Mucosa of stomach (tissue), 1 donor: ENCODE results near the gene POU2AF1.
"Not testable (repeated sequence)": the region's sequence is repeated elsewhere in the genome, so short reads cannot be mapped to it uniquely, and the experiment has no call there.

ENCODE experiments used
- H3K27me3 ChIP-seq: one replicate; pipeline ENCODE4 v1.7.0; 2013; ENCODE audit warnings: mild to moderate bottlenecking, low read length; ENCODE audit not compliant: control insufficient read depth, insufficient read depth
- H3K36me3 ChIP-seq: one replicate; pipeline ENCODE4 v1.7.0; 2013; ENCODE audit warnings: low read length; ENCODE audit not compliant: control insufficient read depth, insufficient read depth
- H3K4me1 ChIP-seq: one replicate; pipeline ENCODE4 v1.7.0; 2013; ENCODE audit warnings: mild to moderate bottlenecking, low read length; ENCODE audit not compliant: control insufficient read depth, insufficient read depth
- H3K4me3 ChIP-seq: one replicate; pipeline ENCODE4 v1.7.0; 2013; ENCODE audit warnings: low read length
- H3K9ac ChIP-seq: one replicate; pipeline ENCODE4 v1.7.0; 2013; ENCODE audit warnings: mild to moderate bottlenecking, low read length, moderate library complexity
- H3K9me3 ChIP-seq: one replicate; pipeline ENCODE4 v1.7.0; 2013; ENCODE audit warnings: mild to moderate bottlenecking, low read length, moderate library complexity; ENCODE audit not compliant: control insufficient read depth
- donor health status: Pancreatic carcinoma.

The POU2AF1 gene

DNA sequence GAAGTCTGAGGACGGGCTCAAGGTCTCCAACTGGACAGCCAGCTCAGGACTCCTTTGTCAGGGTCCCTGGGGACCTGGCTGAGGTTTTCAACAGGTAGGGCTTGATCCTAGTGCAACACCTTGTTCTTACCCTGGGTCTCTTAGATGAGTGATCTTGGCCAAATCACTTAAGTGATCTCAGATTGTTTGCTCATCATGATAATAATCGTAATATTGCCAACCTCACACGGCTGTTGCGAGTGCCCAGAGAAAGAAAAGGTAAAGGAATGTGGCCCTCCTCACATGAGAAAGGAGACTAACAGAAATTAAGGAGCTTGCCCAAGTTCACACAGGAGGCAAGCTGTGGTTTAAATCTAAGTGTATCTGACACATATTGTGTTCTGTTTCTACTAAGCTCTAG is 52.3 kb downstream of the POU2AF1 start:
- Histone ChIP-seq H3K9me3 (no peaks in the 10 kb centered on the region), H3K4me3 (no peak overlapping the region), H3K9ac (no peak overlapping the region), H3K4me1 (peaks cover 38% of the 10 kb centered on the region), H3K27me3 (no peaks in the 10 kb centered on the region), H3K36me3 (no peaks in the 10 kb centered on the region)

DNA sequence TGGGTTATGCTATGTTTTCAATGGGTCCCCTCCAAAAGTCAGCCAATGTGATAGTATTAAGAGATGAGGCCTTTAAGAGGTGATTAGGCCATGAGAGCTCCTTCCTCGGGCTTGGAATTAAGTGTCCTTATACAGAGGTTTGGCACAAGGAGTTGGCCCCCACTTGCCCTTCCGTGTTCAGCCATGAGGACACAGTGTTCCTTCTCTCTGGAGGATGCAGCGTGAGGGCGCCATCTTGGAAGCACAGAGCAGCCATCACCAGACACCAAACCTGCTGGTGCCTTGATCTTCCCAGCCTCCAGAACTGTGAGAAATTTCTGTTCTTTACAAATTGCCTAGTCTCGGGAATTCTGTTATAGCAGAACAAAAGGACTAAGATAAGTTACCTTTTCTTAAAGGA is 53.8 kb downstream of the POU2AF1 start:
- Histone ChIP-seq H3K9ac (no peak overlapping the region), H3K27me3 (no peaks in the 10 kb centered on the region), H3K9me3 (no peaks in the 10 kb centered on the region), H3K4me1 (peaks cover 28% of the 10 kb centered on the region), H3K36me3 (no peaks in the 10 kb centered on the region), H3K4me3 (no peak overlapping the region)

DNA sequence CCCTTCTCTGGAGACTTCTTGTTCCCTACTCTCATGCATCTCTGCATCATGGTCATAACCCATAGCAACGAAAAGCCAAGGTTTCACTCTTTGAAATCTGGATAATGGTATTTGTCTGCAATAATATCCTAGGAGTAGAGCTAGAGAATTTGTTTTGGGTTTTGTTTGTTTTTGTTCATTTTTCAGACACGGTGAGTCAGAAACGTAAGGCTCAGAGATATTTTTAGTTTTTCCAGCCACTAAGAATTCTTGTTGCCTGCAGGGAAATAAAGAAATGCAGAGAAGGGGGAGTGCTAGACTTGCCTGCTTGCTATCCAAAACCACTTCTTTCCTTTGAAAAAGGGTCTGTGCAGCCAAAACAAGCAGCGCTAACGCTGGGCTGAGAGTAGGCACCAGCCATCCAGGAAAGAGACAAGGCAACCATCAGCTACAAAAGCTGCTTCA is 54.8 kb downstream of the POU2AF1 start:
- Histone ChIP-seq H3K4me3 (no peak overlapping the region), H3K27me3 (no peaks in the 10 kb centered on the region), H3K36me3 (no peaks in the 10 kb centered on the region), H3K9me3 (no peaks in the 10 kb centered on the region), H3K9ac (no peak overlapping the region), H3K4me1 (peaks cover 21% of the 10 kb centered on the region)

DNA sequence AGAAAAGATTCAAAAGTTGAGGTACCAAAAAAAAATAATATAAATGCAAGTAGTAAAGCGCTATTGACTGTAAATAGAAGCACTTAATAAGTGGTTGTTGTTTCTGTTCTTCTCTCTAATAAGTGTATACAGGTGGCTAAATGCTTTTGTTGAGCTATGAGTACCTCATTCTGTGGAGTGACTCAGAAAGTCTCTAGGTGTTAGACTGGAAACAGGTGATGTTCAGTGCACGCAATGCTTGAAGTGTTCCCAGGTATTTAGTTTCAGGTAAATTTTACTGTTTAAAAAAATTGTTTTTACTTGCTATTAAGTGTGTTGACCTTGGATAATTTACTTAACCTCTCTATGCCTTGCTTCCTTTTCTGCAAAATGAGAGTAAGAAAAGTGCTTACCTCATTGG is 56.5 kb downstream of the POU2AF1 start:
- Histone ChIP-seq H3K9me3 (no peaks in the 10 kb centered on the region), H3K4me1 (peaks cover 12% of the 10 kb centered on the region), H3K9ac (no peak overlapping the region), H3K27me3 (no peaks in the 10 kb centered on the region), H3K36me3 (no peaks in the 10 kb centered on the region), H3K4me3 (no peak overlapping the region)

DNA sequence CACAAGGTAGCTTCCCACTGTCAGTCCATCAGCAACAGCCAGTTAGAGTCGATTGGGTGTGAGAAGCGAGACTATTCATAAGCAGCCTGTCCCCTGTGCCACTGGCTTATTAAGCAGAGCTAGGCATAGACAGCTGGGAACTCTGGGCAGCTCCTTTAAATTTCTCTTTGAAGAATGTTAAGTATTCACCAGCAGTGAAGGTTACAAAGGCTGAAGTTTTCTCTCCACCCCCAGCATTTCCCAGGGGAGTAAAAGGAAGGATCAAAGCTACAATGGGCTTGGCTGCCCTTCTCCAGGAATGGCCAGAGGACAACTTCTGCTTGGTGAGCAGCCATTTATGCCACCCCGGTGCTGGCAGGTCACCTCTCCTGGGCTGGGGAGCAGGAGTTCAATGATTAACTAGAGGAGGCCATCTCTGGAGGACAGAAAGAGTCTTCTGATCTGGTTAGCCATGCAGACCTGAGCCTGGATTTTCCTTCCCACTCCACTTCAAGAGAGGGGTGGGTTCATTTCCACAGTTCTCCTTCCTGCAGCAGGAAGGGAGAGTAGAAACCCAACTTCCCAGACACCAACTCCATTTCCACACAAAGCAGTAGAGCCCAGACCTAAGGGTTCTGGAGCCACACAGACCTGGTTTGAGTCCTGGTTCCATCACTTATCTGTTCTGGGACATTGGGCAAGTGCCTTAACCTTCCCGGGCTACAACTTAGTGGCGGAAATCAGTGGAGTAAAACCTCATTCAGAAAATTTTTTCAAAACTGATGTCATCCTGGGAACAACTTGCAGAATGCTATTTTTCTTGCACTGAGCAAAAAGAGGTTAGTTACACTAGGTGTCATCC is 58.1 kb downstream of the POU2AF1 start:
- Histone ChIP-seq H3K9me3 (no peaks in the 10 kb centered on the region), H3K9ac (no peak overlapping the region), H3K36me3 (no peaks in the 10 kb centered on the region), H3K4me1 (peaks cover 5% of the 10 kb centered on the region), H3K27me3 (no peaks in the 10 kb centered on the region), H3K4me3 (no peak overlapping the region)

DNA sequence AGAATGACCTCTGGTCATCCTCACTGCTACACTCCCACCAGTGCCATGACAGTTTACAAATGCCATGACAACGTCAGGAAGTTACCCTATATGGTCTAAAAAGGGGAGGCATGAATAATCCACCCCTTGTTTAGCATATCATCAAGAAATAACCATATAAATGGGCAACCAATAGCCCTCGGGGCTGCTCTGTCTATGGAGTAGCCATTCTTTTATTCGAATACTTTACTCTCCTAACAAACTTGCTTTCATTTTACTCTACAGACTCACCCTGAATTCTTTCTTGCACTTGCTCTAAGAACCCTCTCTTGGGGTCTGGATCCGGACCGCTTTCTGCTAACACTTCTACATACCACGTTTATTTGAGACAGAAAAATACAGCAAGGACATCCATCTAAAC is 58.9 kb downstream of the POU2AF1 start:
- H3K27me3 ChIP-seq, H3K9me3 ChIP-seq, H3K36me3 ChIP-seq, H3K4me3 ChIP-seq, H3K9ac ChIP-seq, H3K4me1 ChIP-seq: not testable (repeated sequence)

DNA sequence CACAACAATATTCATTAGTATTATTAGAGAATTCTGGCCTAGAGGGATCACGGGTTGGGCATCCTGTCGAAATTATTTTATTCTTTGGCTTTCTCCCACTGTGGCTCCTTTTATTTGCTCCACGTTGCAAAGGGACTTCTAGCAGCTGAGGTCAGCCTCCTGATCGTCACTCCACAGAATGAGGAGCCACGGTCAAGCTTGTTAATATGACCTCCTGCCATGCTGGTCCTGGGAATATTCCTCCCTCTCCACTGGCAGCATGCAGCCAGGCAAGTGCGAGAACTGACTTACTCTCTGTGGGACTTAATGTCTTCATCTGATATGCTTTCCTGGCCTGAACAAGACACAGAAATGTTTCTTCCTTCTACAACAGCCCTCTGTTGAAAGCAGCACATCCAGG is 59.8 kb downstream of the POU2AF1 start:
- H3K27me3 ChIP-seq = no peaks in the 10 kb centered on the region
- H3K9me3 ChIP-seq = no peaks in the 10 kb centered on the region
- no peak overlapping the region for H3K4me3 ChIP-seq
- peaks cover 5% of the 10 kb centered on the region for H3K4me1 ChIP-seq
- H3K36me3 ChIP-seq = no peaks in the 10 kb centered on the region
- no peak overlapping the region for H3K9ac ChIP-seq

DNA sequence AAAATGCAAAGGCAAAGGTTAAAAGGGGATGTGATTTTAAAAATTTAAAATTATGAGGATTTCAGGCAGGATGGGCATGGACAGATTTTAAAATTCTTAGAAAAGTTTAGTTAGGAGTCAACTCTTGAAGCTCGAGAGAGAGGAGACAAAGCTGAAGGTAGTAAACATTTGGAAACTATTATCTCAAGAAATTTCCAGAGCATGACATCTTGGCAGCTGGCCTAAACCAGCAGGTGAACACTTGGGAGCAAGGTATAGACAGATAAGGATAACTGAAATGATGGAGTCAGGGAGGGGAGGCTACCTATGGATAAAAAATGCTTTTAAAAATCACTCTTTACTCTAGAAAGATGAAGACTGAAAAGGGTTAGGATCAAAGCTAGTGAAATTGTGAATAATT is 67.0 kb downstream of the POU2AF1 start:
- Histone ChIP-seq H3K27me3 (no peaks in the 10 kb centered on the region), H3K4me3 (no peak overlapping the region), H3K36me3 (no peaks in the 10 kb centered on the region), H3K9me3 (no peaks in the 10 kb centered on the region), H3K9ac (no peak overlapping the region), H3K4me1 (peaks cover 38% of the 10 kb centered on the region)

DNA sequence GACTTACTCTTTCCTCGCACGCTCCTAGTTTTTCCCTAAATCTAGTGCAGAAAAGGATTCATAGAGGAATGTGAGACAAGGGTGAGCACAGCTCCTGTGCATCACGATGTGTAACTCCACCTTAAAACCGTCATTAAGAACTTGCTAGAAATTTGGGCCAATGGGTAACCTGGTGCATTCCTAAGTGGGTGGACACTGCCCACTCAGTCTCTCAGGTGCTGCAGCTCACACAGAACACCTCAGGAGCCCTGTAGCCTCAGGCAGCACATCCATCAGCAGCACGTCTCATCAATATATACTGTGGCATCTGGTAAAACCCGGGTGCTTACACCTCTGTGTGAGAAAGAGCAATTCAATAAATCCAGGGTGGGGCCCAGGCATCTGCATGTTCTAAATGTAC is 68.4 kb downstream of the POU2AF1 start:
- peaks cover 39% of the 10 kb centered on the region for H3K4me1 ChIP-seq
- H3K9me3 ChIP-seq = no peaks in the 10 kb centered on the region
- H3K9ac ChIP-seq = no peak overlapping the region
- H3K36me3 ChIP-seq = no peaks in the 10 kb centered on the region
- no peak overlapping the region for H3K4me3 ChIP-seq
- no peaks in the 10 kb centered on the region for H3K27me3 ChIP-seq

DNA sequence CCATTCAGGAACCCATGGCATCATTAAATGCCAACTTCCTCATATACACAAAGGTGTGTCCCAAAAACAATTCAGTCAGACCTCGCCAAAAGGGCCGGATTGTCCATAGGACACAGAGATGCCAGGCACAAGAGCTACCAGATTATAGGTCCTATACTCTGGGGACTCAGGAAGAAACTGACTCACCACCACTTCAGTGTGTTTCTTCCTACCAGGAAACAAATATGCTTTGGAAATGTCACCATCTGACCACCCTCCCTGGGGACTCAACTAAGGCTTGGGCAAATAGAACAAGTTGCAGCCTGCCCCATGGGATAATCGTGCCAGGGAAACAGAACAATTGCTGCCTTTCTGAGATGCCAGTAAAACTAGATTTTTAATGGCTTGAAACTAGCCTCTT is 69.0 kb downstream of the POU2AF1 start:
- Histone ChIP-seq H3K9me3 (no peaks in the 10 kb centered on the region), H3K4me3 (no peak overlapping the region), H3K36me3 (no peaks in the 10 kb centered on the region), H3K27me3 (no peaks in the 10 kb centered on the region), H3K9ac (no peak overlapping the region), H3K4me1 (peaks cover 39% of the 10 kb centered on the region)

DNA sequence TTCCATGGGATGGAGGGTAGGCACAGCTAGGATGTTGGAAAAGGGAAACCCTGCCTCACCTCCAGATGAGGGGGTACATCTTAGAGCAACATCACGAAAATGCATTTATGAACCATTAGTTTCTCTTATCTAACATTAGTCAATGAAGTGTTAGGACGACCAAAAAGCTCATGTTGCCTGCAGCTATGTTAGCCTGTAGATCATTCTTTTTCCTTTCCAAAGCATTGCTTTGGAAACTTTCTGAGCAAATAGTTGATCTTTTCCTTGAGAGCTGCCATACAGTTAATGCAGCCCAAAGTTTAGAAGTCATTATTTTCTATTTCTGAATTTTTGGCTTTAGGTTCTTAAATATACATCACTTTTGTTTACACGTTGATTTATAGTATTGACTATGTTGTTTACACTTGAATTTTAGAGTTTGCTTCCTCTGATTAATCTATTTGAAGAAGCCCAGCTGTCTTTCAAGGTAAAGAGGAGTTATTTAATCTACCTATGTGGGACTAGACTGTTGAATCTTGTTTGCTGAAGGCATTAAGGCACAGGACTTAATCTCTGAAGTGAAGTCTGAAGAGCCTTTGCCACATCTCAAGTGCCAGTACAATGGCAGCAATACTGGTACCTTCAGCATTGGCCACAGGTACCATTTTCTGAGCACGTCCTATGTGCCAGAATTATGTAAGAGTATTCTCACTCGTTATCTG is 69.7 kb downstream of the POU2AF1 start:
- peaks cover 39% of the 10 kb centered on the region for H3K4me1 ChIP-seq
- H3K9ac ChIP-seq = no peak overlapping the region

DNA sequence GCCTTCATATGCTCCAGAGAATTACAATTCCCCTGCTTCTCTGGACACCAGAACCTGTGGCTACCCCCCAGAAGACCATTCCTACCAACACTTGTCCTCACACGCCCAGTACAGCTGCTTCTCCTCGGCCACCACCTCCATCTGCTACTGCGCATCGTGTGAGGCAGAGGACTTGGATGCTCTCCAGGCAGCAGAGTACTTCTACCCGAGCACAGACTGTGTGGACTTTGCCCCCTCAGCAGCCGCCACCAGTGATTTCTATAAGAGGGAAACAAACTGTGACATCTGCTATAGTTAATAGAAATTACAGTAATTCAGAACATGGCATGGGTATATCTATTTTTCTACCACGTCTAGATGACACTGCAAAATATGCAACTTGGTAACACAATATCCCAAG is 70.9 kb downstream of the POU2AF1 start:
- H3K9me3 ChIP-seq = no peaks in the 10 kb centered on the region
- peaks cover 39% of the 10 kb centered on the region for H3K4me1 ChIP-seq
- H3K4me3 ChIP-seq = no peak overlapping the region
- no peaks in the 10 kb centered on the region for H3K36me3 ChIP-seq
- H3K27me3 ChIP-seq = no peaks in the 10 kb centered on the region
- H3K9ac ChIP-seq = no peak overlapping the region

More for the DNA sequence above, 69.7 kb downstream of the POU2AF1 start:
- no peaks in the 10 kb centered on the region for H3K27me3 ChIP-seq
- no peaks in the 10 kb centered on the region for H3K9me3 ChIP-seq
- H3K4me3 ChIP-seq = no peak overlapping the region
- H3K36me3 ChIP-seq = no peaks in the 10 kb centered on the region
